Fibroblast of upper back skin (primary cell): ENCODE results near the gene PPP4C.

Experiments used
- DNase-seq: peaks from one replicate; pipeline ENCODE4 v3.0.0-alpha.2; 2013

PPP4C gene

DNA sequence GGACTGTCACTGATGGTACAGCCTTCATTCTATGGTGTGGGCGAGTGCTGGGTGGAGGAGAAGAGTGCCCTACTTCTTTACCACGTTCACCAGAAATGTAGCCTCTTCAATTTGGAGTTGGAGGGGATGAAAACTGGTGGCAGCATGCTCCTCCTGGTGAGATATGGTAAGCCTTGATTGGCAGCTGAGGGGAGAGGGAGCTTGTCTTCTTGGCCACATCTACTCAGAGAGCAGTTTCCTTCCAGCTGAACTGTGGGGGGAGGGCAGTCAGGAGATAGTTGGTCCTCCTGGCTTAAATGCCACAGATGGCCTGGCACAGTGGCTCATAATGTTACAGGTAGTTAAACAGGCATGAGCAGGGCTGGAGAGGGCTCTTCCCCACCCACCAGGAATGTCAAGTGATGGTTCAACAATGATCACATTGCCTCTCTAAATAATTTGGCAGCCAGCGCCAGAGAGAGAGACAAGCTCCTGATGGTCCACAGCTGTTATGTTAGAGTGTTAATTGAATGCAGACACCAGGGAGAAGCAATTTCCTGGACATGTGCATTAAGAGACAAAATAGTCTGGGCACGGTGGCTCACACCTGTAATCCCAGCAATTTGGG lies 56.2 kb downstream of the PPP4C start:
- peak; percentile 44 for DNase-seq

- no peak for DNase-seq
These were observed 56.8 kb downstream of the PPP4C start for GRCh38 chr16:30132591-30132990.
